Testis (tissue), 2 donors: ENCODE measurements around the gene CDH4.

Experiments used
- POLR2A ChIP-seq: fragments of 450-650 bp; IDR thresholded peaks from one replicate; pipeline ENCODE4 v1.6.1; 2017; ENCODE audit warnings: antibody characterized with exemption, mild to moderate bottlenecking, moderate library complexity
- TF ChIP-seq, protein P1 (sequence below), 3 experiments: fragments of 450-650 bp in 2 of 3; fragments of 200-600 bp in 1 of 3; sonication (generic) in 1 of 3; IDR thresholded peaks; one replicate each; pipeline ENCODE4 v1.5.1; 2016 to 2019; ENCODE audit warnings: antibody characterized with exemption in 3 of 3, mild to moderate bottlenecking in 2 of 3, moderate library complexity in 1 of 3

- no peak for TF ChIP-seq POLR2A
- TF ChIP-seq, protein P1, sequence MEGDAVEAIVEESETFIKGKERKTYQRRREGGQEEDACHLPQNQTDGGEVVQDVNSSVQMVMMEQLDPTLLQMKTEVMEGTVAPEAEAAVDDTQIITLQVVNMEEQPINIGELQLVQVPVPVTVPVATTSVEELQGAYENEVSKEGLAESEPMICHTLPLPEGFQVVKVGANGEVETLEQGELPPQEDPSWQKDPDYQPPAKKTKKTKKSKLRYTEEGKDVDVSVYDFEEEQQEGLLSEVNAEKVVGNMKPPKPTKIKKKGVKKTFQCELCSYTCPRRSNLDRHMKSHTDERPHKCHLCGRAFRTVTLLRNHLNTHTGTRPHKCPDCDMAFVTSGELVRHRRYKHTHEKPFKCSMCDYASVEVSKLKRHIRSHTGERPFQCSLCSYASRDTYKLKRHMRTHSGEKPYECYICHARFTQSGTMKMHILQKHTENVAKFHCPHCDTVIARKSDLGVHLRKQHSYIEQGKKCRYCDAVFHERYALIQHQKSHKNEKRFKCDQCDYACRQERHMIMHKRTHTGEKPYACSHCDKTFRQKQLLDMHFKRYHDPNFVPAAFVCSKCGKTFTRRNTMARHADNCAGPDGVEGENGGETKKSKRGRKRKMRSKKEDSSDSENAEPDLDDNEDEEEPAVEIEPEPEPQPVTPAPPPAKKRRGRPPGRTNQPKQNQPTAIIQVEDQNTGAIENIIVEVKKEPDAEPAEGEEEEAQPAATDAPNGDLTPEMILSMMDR (IDR thresholded peaks at IDR 0.05): no peak
Observed at GRCh38 chr20:61819921-61820825, 568.1 kb downstream of the CDH4 start.
